Epidermal melanocyte (primary cell): ENCODE results near the gene NXNL2.
A peak's percentile ranks its signal among the peaks of the same experiment; 100 is the strongest.

Experiments used
- DNase-seq: peaks from one replicate; pipeline ENCODE4 v3.0.0; 2011; ENCODE audit warnings: low spot score; ENCODE audit not compliant: insufficient read length

NXNL2 gene

GRCh38 chr9:88531920-88532698 lies 2.9 kb upstream of the NXNL2 start:
- no peak for DNase-seq

- DNase-seq: no peak
Measured at GRCh38 chr9:88533951-88534455, 975 bp upstream of the NXNL2 start.

GRCh38 chr9:88535226-88536022 lies 446 bp downstream of the NXNL2 start:
- DNase-seq: no peak

GRCh38 chr9:88536023-88536324 lies 996 bp downstream of the NXNL2 start:
- DNase-seq: no peak

GRCh38 chr9:88536951-88537760 lies 2.2 kb downstream of the NXNL2 start:
- no peak for DNase-seq

- peak; percentile 72 for DNase-seq
Measured at GRCh38 chr9:88537761-88538091, 2.7 kb downstream of the NXNL2 start.

GRCh38 chr9:88538311-88539085 lies 3.5 kb downstream of the NXNL2 start:
- DNase-seq: no peak

- no peak for DNase-seq
Measured at GRCh38 chr9:88539246-88539645, 4.3 kb downstream of the NXNL2 start.

GRCh38 chr9:88540251-88540763 lies 5.3 kb downstream of the NXNL2 start:
- no peak for DNase-seq

- no peak for DNase-seq
Measured at GRCh38 chr9:88544245-88544644, 9.3 kb downstream of the NXNL2 start.

GRCh38 chr9:88551546-88552137 lies 16.7 kb downstream of the NXNL2 start:
- DNase-seq: no peak

- DNase-seq: no peak
Measured at GRCh38 chr9:88553350-88553749, 18.4 kb downstream of the NXNL2 start.

GRCh38 chr9:88555268-88555980 lies 20.4 kb downstream of the NXNL2 start:
- DNase-seq: no peak

GRCh38 chr9:88559661-88560060 lies 24.7 kb downstream of the NXNL2 start:
- DNase-seq: no peak

GRCh38 chr9:88567870-88568269 lies 32.9 kb downstream of the NXNL2 start:
- DNase-seq: no peak

GRCh38 chr9:88571419-88571818 lies 36.4 kb downstream of the NXNL2 start:
- no peak for DNase-seq

- no peak for DNase-seq
Measured at GRCh38 chr9:88572684-88573083, 37.7 kb downstream of the NXNL2 start.

- DNase-seq: no peak
Measured at GRCh38 chr9:88574953-88575352, 40.0 kb downstream of the NXNL2 start.

- DNase-seq: no peak
Measured at GRCh38 chr9:88577256-88578120, 42.5 kb downstream of the NXNL2 start.
